Measurements from ENCODE around the gene SCG5. TPM values are rescaled to one million over a fixed set of nuclear protein-coding genes. Genes with fewer than 3 reads are reported as not detected.

SCG5 gene
- total RNA-seq, 2 experiments from 2014 or later, result 3.5 to 4.3 TPM

DNA sequence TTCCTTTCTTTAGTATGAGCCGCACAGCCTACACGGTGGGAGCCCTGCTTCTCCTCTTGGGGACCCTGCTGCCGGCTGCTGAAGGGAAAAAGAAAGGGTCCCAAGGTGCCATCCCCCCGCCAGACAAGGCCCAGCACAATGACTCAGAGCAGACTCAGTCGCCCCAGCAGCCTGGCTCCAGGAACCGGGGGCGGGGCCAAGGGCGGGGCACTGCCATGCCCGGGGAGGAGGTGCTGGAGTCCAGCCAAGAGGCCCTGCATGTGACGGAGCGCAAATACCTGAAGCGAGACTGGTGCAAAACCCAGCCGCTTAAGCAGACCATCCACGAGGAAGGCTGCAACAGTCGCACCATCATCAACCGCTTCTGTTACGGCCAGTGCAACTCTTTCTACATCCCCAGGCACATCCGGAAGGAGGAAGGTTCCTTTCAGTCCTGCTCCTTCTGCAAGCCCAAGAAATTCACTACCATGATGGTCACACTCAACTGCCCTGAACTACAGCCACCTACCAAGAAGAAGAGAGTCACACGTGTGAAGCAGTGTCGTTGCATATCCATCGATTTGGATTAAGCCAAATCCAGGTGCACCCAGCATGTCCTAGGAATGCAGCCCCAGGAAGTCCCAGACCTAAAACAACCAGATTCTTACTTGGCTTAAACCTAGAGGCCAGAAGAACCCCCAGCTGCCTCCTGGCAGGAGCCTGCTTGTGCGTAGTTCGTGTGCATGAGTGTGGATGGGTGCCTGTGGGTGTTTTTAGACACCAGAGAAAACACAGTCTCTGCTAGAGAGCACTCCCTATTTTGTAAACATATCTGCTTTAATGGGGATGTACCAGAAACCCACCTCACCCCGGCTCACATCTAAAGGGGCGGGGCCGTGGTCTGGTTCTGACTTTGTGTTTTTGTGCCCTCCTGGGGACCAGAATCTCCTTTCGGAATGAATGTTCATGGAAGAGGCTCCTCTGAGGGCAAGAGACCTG, 89.5 kb downstream of the SCG5 start:
- no peaks in the 10 kb centered on the region for H3K36me3 Mint-ChIP-seq
- ATAC-seq, result no peak

DNA sequence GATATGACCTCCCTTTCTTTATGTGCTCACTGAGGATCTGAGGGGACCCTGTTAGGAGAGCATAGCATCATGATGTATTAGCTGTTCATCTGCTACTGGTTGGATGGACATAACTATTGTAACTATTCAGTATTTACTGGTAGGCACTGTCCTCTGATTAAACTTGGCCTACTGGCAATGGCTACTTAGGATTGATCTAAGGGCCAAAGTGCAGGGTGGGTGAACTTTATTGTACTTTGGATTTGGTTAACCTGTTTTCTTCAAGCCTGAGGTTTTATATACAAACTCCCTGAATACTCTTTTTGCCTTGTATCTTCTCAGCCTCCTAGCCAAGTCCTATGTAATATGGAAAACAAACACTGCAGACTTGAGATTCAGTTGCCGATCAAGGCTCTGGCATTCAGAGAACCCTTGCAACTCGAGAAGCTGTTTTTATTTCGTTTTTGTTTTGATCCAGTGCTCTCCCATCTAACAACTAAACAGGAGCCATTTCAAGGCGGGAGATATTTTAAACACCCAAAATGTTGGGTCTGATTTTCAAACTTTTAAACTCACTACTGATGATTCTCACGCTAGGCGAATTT, 91.2 kb downstream of the SCG5 start:
- CTCF ChIA-PET, result no interaction called here
- Mint-ChIP-seq H3K27me3 (peaks cover 62% of the 10 kb centered on the region), H3K36me3 (no peaks in the 10 kb centered on the region), H3K4me1 (no peaks in the 10 kb centered on the region), H3K27ac (no peak overlapping the region), H3K4me3 (no peak overlapping the region), H3K9me3 (ENCODE audit: low read depth) (no peaks in the 10 kb centered on the region)
- DNase-seq (no peak), ATAC-seq (no peak)

More for the DNA sequence above, 89.5 kb downstream of the SCG5 start:
- CTCF ChIA-PET, result no interaction called here
- no peaks in the 10 kb centered on the region for H3K9me3 Mint-ChIP-seq (ENCODE audit: low read depth)
- no peak overlapping the region for H3K27ac Mint-ChIP-seq
- no peak overlapping the region for H3K4me3 Mint-ChIP-seq
- no peaks in the 10 kb centered on the region for H3K4me1 Mint-ChIP-seq
- DNase-seq, result no peak
- peaks cover 64% of the 10 kb centered on the region for H3K27me3 Mint-ChIP-seq

DNA sequence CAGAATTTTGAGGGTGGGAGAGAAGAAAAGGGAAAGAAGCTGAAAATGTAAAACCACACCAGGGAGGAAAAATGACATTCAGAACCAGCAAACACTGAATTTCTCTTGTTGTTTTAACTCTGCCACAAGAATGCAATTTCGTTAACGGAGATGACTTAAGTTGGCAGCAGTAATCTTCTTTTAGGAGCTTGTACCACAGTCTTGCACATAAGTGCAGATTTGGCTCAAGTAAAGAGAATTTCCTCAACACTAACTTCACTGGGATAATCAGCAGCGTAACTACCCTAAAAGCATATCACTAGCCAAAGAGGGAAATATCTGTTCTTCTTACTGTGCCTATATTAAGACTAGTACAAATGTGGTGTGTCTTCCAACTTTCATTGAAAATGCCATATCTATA, 91.8 kb downstream of the SCG5 start:
- no peak overlapping the region for H3K27ac Mint-ChIP-seq
- H3K36me3 Mint-ChIP-seq, result no peaks in the 10 kb centered on the region
- CTCF ChIA-PET, result no interaction called here
- no peak overlapping the region for H3K4me3 Mint-ChIP-seq
- H3K9me3 Mint-ChIP-seq (ENCODE audit: low read depth), result no peaks in the 10 kb centered on the region
- ATAC-seq (no peak), DNase-seq (no peak)
- H3K27me3 Mint-ChIP-seq, result peaks cover 59% of the 10 kb centered on the region
- no peaks in the 10 kb centered on the region for H3K4me1 Mint-ChIP-seq

DNA sequence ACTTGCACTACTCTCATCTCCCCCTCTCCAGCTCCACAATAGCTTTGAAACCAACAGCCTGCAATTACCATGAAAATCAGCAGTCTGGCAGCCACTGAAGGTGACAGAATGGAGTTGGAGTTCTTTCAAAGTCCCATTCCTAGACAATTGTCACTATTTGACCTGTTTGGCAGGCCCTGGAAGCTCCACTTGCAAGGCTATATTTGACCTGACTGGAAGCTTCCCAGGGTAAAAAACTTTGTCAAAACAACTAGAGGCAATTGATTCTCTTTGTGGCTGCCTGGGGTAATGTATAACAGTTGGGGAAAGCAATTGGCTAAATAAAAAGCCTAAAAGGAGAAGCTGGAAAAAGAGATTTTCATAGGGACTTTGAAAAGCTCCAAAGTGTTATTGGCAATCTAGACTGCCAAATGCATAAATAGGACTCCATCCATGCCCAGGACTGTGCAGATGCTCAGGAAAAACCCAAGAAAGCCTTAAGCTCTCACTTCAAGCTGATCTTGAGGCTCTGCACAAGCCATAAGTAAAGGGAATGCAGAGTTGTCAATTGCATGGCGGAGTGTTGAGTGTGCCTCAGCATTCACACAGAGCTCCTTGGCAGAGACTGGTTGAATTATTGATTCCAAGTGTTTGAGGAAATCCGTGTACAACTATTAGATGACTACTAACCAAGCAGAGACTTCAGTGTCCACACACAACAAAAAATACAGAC, 94.6 kb downstream of the SCG5 start:
- no peak for ATAC-seq
- no peak overlapping the region for H3K27ac Mint-ChIP-seq
- H3K4me3 Mint-ChIP-seq, result no peak overlapping the region
- no peaks in the 10 kb centered on the region for H3K9me3 Mint-ChIP-seq (ENCODE audit: low read depth)
- no peaks in the 10 kb centered on the region for H3K4me1 Mint-ChIP-seq
- no peaks in the 10 kb centered on the region for H3K36me3 Mint-ChIP-seq
- CTCF ChIA-PET, result no interaction called here
- no peak for DNase-seq
- H3K27me3 Mint-ChIP-seq, result peaks cover 66% of the 10 kb centered on the region

DNA sequence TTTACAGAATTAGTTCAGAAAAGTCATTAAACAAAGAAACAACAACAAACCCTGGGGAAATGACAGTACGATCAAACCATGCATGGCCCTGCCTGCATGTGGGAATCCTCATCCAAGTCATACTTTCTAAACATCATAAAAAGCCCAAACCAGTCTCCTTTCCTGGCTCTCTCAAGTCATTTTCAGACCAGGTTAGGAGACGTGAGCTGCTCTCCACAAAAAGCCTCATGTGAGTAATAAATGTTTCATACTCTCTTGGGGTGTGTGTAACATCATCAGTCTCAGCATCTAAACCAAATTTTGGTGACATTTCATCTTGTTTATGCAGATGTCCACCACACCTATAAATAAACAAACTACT, 95.2 kb downstream of the SCG5 start:
- CTCF ChIA-PET, result interaction anchor here (0.6 kb wide), 1 partner anchor 10 kb away, joined by 4 read pairs; no protein-coding TSS in a partner anchor
- no peak overlapping the region for H3K4me3 Mint-ChIP-seq
- no peaks in the 10 kb centered on the region for H3K4me1 Mint-ChIP-seq
- DNase-seq (no peak), ATAC-seq (no peak)
- H3K36me3 Mint-ChIP-seq, result no peaks in the 10 kb centered on the region
- H3K27ac Mint-ChIP-seq, result no peak overlapping the region
- no peaks in the 10 kb centered on the region for H3K9me3 Mint-ChIP-seq (ENCODE audit: low read depth)
- peaks cover 62% of the 10 kb centered on the region for H3K27me3 Mint-ChIP-seq

DNA sequence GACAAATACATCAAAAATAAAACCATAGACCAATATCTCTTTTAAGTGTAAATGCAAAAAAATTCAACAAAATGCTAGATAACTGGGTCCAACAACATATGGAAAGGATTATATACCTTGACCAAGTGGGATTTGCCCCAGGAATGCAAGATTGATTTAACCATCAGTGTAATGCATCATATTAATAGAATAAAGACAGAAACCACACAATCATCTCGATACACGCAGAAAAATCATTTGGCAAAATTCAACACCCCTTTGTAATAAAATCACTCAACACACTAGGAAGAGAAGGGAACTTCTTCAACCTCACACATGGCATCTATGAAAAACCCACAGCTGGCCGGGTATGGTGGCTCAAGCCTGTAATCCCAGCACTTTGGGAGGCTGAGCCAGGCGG, 95.8 kb downstream of the SCG5 start:
- Mint-ChIP-seq H3K4me1 (no peaks in the 10 kb centered on the region), H3K9me3 (ENCODE audit: low read depth) (no peaks in the 10 kb centered on the region), H3K36me3 (no peaks in the 10 kb centered on the region), H3K4me3 (no peak overlapping the region), H3K27ac (no peak overlapping the region), H3K27me3 (peaks cover 62% of the 10 kb centered on the region)
- CTCF ChIA-PET, result interaction anchor here (0.6 kb wide), 1 partner anchor 11 kb away, joined by 4 read pairs; no protein-coding TSS in a partner anchor
- DNase-seq (no peak), ATAC-seq (no peak)

DNA sequence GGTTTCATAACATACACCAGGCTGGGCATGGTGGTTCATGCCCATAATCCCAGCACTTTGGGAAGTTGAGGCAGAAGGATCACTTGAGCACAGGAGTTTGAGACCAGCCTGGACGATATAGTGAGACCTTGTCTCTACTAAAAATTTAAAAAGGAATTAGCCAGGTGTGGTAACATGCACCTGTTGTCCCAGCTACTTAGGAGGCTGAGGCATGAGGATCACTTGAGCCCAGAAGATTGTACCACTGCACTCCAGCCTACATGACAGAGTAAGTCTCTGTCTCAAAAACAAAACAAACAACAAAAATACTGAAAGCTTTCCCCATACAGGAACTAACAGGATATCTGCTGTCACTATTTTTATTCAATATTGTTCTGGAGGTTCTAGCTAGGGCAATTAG, 97.2 kb downstream of the SCG5 start:
- ATAC-seq, result no peak
- no peak for DNase-seq
- H3K36me3 Mint-ChIP-seq, result no peaks in the 10 kb centered on the region
- no peaks in the 10 kb centered on the region for H3K9me3 Mint-ChIP-seq (ENCODE audit: low read depth)
- no peak overlapping the region for H3K27ac Mint-ChIP-seq
- H3K27me3 Mint-ChIP-seq, result peaks cover 61% of the 10 kb centered on the region
- no peak overlapping the region for H3K4me3 Mint-ChIP-seq
- CTCF ChIA-PET, result no interaction called here
- no peaks in the 10 kb centered on the region for H3K4me1 Mint-ChIP-seq

DNA sequence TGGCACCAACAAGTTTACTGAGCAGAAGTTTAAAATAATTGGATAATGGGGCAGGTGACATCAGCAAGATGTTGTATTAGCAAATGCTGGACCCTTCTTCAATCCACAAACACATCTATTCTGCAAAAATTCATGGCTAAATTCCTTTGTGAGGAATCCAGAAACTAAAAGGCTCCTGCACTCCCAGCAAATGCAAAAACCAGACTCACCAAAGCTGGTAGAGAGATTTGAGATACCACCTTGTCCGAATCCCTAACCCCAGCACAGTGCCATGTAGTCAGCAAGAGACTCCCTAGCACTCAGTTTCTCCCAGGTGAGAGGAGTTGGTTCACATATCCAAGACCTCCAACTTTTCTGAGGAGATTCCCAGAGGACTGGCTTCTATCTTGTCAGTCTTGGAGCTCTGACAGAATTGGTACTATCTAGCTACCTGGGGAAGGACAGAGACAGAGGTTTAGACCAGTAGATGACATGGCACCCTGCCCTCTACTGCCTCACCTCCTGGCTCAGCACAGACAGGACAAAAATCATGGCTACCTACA, 98.1 kb downstream of the SCG5 start:
- no peak overlapping the region for H3K27ac Mint-ChIP-seq
- H3K9me3 Mint-ChIP-seq (ENCODE audit: low read depth), result no peaks in the 10 kb centered on the region
- CTCF ChIA-PET, result no interaction called here
- no peak overlapping the region for H3K4me3 Mint-ChIP-seq
- peaks cover 57% of the 10 kb centered on the region for H3K27me3 Mint-ChIP-seq
- H3K4me1 Mint-ChIP-seq, result no peaks in the 10 kb centered on the region
- no peaks in the 10 kb centered on the region for H3K36me3 Mint-ChIP-seq
- DNase-seq (no peak), ATAC-seq (no peak)

DNA sequence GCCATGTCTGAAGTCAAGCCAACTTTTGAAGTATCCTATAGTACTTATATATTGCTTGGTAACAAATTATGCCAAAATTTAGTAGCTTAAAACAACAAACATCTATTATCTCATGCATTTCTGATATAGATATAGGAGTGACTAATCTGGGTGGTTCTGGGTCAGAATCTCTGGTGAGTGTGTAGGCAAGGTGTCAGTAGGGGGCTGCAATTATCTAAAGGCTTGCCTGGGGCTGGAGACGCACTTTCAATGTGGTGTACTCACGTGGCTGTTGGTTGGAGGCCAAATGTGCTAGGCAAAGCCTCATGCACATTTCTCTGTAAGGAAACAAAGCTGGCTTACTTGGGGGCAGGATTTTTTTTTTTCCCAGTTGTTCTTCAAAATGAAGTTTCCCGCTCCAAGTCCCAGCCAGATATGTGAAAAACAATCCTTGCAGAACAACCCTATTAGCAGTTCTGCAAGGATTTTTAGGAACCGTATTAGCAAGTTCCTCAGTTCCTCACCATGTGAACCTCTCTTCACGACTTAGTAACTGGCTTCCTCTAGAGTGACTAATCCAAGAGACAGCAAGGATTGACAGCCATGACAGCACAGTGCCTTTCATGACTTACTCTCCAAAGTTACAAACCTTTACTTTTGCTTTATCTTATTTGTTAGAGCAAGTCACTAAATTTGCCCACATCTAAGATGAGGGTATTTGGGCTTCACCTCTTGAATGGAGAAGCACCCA, 102.1 kb downstream of the SCG5 start:
- no peak overlapping the region for H3K27ac Mint-ChIP-seq
- H3K9me3 Mint-ChIP-seq (ENCODE audit: low read depth), result no peaks in the 10 kb centered on the region
- CTCF ChIA-PET, result no interaction called here
- no peak overlapping the region for H3K4me3 Mint-ChIP-seq
- H3K4me1 Mint-ChIP-seq, result no peaks in the 10 kb centered on the region
- peaks cover 46% of the 10 kb centered on the region for H3K27me3 Mint-ChIP-seq
- H3K36me3 Mint-ChIP-seq, result no peaks in the 10 kb centered on the region
- no peak for ATAC-seq
- DNase-seq, result no peak

DNA sequence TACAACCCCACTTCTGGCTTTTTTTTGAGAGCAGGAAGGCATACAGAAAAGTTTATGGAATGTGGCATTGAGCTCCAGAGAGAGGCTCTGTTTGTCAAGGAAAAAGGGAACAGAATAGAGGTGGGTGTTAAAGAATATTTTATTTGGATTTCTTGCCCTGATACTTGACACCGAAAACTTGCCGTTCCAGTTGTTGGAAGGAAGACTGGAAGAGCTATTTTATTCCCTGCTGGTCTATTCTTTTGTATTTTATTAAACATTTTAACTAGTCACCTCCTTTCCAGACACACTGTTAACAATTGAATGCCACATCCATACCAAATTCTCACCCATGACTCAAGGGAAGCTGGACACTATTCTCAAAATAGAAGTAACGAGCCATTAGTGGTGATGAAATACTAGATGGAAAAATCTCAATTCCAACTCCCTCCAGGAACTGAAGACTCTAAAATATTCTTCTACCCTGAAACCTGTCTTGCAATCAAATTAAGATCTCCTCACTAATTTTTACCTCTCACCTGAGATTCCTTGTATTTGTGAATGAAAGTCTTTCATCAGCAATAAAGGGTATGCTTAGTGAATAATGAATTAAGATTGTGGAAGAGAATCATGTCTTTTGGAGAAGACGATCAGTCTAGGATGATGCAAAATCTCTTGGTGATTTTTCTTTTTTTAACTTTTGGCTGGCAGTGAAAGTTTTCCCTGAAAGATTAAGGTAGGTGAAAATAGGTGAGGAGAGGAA, 104.8 kb downstream of the SCG5 start:
- no peaks in the 10 kb centered on the region for H3K36me3 Mint-ChIP-seq
- H3K4me3 Mint-ChIP-seq, result no peak overlapping the region
- H3K4me1 Mint-ChIP-seq, result no peaks in the 10 kb centered on the region
- CTCF ChIA-PET, result no interaction called here
- no peaks in the 10 kb centered on the region for H3K9me3 Mint-ChIP-seq (ENCODE audit: low read depth)
- H3K27me3 Mint-ChIP-seq, result peaks cover 32% of the 10 kb centered on the region
- ATAC-seq (no peak), DNase-seq (no peak)
- H3K27ac Mint-ChIP-seq, result no peak overlapping the region
